NCI-H146 treated with DMSO at 0.1 percent for 48 hours (cell line): ENCODE results near the gene CPT1A.

Source experiments
- DNase-seq: peaks from one replicate; lab custom pipeline; 2025; ENCODE audit not compliant: unreplicated experiment; lab: John Stamatoyannopoulos, UW

The CPT1A gene

GRCh38 chr11:68854273-68854958 is 12.7 kb upstream of the CPT1A start:
- no peak for DNase-seq

DNA sequence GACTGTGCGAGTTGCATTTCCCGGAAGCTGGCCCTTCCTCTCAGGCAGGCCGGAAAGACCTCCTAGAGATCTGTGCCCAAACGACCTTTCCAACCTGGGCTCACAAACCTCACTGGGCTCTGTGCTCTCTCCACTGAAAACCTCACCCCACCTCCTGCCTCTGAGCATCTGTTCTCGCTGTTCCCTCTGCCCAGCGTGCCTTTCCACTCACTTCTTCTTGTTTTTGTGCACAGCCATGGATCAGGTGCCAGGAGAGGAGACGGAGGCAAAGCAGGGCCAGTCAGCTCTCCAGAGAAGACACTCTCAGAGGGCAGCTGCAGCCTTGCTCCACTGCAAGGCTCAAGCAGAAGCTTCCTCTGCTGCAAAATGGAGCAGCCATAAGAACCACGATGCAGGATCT is 10.9 kb upstream of the CPT1A start:
- DNase-seq = no peak

DNA sequence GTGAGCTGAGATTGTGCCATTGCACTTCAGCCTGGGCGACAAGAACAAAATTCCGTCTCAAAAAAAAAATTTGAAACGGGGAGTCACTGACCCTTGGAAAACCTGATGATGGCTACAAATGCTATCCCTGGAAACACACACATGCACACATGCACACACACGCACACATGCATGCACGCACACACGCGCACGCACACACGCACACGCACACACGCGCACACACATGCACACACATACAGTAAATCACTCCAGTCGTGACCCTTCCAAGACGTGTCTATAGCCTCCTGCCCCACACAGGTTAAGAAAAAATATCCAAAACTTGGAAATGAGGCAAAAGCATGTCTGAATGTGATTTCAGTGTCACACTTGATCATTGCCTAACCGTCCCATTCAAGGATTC is 6.7 kb upstream of the CPT1A start:
- no peak for DNase-seq

DNA sequence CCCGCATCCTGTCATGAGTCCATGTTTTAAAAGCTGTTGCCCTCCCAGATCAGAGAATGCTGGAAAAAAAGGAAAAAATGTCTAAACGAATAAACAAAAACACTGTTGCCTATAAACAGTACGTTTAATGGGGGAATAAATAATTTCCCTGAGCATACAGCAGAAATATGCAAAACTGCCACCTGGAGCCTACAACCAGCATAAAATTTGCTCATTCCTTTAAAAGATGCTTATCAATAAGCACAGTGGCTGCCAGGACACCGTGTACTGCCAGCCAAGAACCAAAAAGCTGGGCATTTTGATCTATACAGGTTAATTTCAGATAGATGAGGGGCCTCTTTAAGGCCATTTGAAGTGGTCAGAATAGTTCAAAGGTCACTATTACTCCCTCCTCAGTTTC is 5.7 kb upstream of the CPT1A start:
- no peak for DNase-seq

GRCh38 chr11:68845351-68846002 is 3.8 kb upstream of the CPT1A start:
- DNase-seq = no peak

DNA sequence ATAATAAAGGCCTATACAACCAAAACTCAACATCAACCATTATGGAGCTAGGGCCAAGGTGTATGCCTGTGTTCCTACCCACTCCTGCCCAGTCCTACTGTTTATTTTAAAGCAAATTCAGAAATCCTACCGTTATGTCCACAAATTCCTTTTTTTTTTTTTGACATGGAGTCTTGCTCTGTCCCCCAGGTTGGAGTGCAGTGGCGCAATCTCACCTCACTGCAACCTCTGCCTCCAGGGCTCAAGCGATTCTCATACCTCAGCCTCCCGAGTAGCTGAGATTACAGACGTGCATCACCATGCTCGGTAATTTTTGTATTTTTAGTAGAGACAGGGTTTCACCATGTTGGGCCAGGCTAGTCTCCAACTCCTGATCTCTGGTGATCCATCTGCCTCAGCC is 3.1 kb upstream of the CPT1A start:
- DNase-seq = no peak

- no peak for DNase-seq
Measured at GRCh38 chr11:68844376-68844775, 2.7 kb upstream of the CPT1A start.

DNA sequence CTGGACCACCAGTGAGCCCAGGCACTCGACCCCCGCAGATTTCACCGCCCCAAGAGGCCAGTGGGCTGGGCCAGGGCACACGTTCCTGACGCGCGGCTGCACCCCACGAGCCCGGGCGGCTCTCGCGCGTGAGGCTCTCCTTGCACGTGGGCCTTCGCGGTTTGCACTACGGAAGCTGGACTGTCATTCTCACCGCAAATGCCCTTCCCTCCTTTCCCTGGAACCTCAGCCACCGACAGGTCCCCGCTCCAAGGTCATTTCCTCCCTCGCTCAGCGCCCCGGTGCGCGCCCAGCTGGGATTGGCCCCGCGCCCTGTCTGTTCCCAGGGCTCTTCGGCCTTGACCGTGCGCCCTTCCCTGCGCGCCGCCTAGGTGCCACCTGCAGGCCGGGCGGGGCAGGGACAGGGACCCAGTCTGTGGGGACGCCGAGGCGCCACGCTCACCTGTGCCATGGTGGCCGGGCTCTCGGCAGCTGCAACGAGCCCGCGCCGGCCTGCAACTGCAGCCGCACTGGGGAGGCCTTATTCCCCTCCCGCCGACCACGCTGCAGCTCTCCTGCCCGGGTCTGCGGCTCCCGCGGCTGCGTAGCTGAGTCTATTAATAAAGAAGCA is 2.1 kb upstream of the CPT1A start:
- peak; percentile 66 for DNase-seq

- DNase-seq = no peak
Measured at GRCh38 chr11:68843052-68843561, 1.4 kb upstream of the CPT1A start.

- DNase-seq = no peak
Measured at GRCh38 chr11:68842427-68843051, 823 bp upstream of the CPT1A start.

DNA sequence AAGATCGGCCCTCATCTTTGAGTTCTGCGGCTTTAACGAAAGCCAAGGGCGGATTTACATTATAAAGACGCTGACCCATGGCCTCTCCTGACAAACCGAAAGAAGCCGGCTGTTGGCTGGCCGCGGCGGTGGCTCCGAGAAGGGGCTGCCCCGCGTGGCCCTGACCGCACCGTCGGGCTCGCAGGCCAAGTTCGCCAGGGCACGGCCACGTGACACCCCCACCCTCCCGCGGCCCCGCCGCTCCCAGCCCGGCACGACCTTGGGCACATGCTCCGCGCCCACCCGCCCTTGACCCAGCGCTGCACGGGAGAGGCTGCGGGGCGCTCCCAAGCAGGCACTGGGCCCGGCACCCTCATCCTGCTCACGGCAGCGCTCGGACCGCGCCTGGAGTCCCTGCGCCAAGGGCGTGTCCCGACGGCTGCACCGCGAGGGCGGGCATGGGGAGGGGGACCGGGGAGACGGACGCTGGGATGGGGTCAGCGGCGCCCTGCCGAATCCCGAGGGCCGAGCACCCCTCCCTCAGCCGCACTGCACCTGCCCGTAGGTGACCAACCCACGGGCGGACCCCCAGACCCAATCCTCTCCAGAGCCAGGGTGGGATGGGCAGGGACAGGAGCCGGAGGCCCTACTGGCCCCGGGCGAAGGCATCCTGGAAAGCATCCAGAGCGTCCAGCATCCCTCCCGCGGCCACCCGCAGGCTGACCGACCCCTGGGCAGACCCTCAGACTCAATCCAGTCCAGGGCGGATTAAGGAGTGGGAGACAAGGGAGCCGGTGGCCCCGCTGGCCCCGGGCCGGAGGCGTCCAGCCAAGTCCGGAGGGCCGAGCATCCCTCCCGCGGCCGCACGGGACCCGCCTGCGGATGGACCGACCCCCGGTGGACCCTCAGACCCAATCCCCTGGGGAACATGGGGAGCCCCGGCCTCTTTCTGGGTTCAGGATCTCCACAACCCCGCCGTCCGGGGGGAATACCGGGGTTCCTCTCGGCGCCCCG is 759 bp downstream of the CPT1A start:
- DNase-seq = no peak

DNA sequence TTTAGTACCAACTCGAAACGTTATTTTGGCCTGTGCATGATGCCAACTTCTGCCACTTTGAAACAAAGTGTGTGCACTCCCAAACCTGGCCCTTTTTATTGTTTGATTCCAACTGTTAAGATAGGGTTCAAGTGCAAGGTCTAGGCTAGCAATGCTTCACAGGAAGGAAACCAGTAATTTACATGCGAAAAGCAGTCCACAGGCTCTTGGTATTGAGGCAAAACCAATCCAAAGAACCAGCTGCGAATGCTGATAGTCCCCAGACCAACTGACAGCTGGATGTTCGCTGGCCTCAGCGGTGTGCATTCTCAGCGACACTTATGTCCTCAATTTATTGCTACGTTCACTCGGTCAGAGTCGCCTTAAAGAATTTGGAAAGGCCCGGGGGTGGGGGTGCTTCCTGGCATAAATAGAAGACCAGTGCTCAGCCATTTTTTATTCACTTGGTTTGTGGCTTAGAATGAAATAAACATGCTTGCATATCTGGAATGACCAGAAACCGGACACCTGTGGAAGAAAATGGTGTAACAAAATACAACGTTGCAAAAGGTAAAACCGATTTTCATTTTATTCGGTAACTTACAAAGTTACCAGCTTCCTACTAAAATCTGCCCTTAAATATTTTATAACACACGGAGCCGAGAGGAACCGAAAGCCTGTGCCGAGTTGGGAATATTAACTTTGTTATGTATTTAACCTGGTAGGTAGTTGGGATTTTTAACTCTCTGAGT is 1.6 kb downstream of the CPT1A start:
- DNase-seq = no peak

- DNase-seq = peak; percentile 78
Measured at GRCh38 chr11:68839054-68839865, 2.5 kb downstream of the CPT1A start.

DNA sequence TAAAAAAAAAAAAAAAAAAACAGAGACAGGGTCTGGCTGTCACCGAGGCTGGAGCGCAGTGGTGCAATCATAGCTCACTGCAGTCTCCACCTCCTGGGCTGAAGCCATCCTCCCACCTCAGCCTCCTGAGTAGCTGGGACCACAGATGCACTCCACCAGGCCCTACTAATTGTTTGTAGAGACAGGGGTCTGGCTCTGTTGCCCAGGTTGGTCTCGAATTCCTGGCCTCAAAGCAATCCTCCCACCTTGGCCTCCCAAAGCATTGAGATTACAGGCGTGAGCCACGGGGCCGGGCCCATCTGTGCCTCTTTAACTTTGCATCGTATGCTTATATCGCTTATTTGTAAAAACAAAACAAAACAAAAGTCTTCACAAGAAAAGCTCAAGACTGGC is 3.1 kb downstream of the CPT1A start:
- DNase-seq = no peak

DNA sequence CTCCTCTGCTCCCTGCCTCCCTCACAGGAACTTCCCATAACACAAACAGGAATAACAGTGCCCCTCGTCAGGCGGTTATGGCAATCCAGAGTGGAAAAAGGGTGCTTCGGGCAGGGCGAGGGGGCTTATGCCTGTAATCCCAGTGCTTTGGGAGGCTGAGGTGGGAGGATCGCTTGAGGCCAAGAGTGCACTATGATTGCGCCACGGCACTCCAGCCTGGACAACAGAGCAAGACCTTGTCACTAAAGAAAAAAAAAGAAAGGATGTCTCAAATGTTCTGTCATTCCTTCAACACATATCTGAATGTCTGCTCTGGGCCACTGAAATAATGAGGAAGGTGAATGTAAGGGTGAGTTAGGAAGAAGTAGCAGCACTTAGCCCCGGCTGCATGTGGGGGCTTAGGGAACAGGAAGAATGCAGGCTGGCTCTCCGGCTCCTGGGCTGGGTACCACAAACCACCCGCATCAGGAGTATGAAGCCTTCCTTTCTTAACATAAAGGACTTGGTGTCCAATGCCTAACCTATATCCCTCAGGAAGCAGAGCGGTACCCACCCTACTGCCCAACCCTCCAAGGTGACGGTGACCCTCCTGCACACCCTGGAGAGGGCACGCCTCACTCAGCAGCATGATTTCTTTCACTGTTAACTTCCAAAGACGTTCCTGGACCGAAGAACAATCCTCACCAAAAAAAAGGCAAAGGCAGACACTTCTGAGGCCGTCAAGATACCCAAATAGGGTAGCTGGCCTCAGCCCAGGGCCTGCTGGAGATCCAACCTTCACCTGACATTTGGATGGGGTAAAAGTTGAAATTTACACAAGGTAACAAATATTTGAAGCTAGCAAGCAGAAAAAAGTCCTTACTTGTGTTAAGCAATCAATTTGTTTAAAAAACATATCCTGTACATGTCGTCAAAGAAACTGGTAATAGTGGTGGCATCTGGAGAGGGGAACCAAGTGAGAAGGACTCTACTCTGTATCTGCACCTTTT is 3.8 kb downstream of the CPT1A start:
- no peak for DNase-seq

GRCh38 chr11:68835749-68836148 is 6.0 kb downstream of the CPT1A start:
- DNase-seq = no peak

- no peak for DNase-seq
Measured at GRCh38 chr11:68835328-68835727, 6.4 kb downstream of the CPT1A start.
